Esophagus squamous epithelium (tissue), 4 donors: ENCODE data around the gene KAZALD1.

Experiments used
- CTCF ChIP-seq, 6 experiments: fragments of 450-650 bp in 4 of 6; fragments of 200-600 bp in 2 of 6; sonication (generic) in 2 of 6; IDR thresholded peaks; one replicate each; pipeline ENCODE4 v1.5.1; 2016 to 2019; ENCODE audit warnings: antibody characterized with exemption in 6 of 6, mild to moderate bottlenecking in 4 of 6, moderate library complexity in 4 of 6
- POLR2A ChIP-seq, 4 donors: fragments of 450-650 bp; IDR thresholded peaks; one replicate each; pipeline ENCODE4 v1.6.1; 2017; ENCODE audit warnings: antibody characterized with exemption in 4 of 4, mild to moderate bottlenecking in 4 of 4, moderate library complexity in 3 of 4

DNA sequence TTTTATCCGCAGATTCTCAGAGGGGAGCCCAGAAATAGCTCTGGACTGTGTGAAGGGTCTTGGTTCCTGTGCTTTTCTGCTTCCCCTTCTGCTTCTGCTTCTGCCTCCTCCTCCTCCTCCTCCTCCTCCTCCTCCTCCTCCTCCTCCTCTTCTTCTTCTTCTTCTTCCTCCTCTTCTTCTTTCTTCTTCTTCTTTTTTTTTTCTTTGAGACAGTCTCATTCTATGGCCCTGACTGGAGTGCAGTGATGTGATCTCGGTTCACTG lies 42.4 kb upstream of the KAZALD1 start:
- no peak for TF ChIP-seq POLR2A (IDR thresholded peaks at IDR 0.05)
- TF ChIP-seq CTCF (IDR thresholded peaks at IDR 0.05): no peak
